Osteoblast (primary cell): ENCODE results near the gene DDX28. TPM values are rescaled to one million over a fixed set of nuclear protein-coding genes. Genes with fewer than 3 reads are reported as not detected.
A peak's percentile ranks its signal among the peaks of the same experiment; 100 is the strongest.

Experiments
- DNase-seq: peaks from one replicate; pipeline ENCODE4 v3.0.0; 2011; ENCODE audit warnings: low spot score, mixed read lengths; ENCODE audit not compliant: insufficient read length; ENCODE audit errors: missing footprints
- H2AFZ ChIP-seq: 2 replicates; pipeline ENCODE4 v1.6.0; 2011; ENCODE audit warnings: mild to moderate bottlenecking, low read length
- H3K27ac ChIP-seq: 2 replicates; pipeline ENCODE4 v1.5.1; 2011; ENCODE audit warnings: mild to moderate bottlenecking, low read depth, low read length, moderate library complexity
- H3K27me3 ChIP-seq: 2 replicates; pipeline ENCODE4 v1.6.0; 2012; ENCODE audit warnings: mild to moderate bottlenecking, control low read depth, inconsistent platforms, low read length, moderate library complexity; ENCODE audit not compliant: insufficient read depth
- H3K36me3 ChIP-seq: 2 replicates; pipeline ENCODE4 v1.5.1; 2011; ENCODE audit warnings: mild to moderate bottlenecking, low read length, control low read depth, moderate library complexity; ENCODE audit not compliant: insufficient read depth
- H3K4me1 ChIP-seq: 2 replicates; pipeline ENCODE4 v1.5.1; 2011; ENCODE audit warnings: mild to moderate bottlenecking, low read length, control low read depth, moderate library complexity; ENCODE audit not compliant: insufficient read depth
- H3K4me2 ChIP-seq: 2 replicates; pipeline ENCODE4 v1.6.0; 2011; ENCODE audit warnings: mild to moderate bottlenecking, low read length; ENCODE audit not compliant: insufficient read depth
- H3K4me3 ChIP-seq: fragments of 200-600 bp; sonication (generic); 3 replicates; pipeline ENCODE4 v1.5.1; 2012; ENCODE audit warnings: mild to moderate bottlenecking, low read length, inconsistent platforms; ENCODE audit not compliant: insufficient read depth
- H3K79me2 ChIP-seq: 2 replicates; pipeline ENCODE4 v1.6.0; 2012; ENCODE audit warnings: mild to moderate bottlenecking, low read length, control low read depth, inconsistent platforms; ENCODE audit not compliant: insufficient read depth
- H3K9me3 ChIP-seq: 2 replicates; pipeline ENCODE4 v1.5.1; 2011; ENCODE audit warnings: low read depth, low read length, control low read depth
- H4K20me1 ChIP-seq: 2 replicates; pipeline ENCODE4 v1.6.0; 2012; ENCODE audit warnings: mild to moderate bottlenecking, low read length, control low read depth; ENCODE audit not compliant: insufficient read depth
- CTCF ChIP-seq: IDR thresholded peaks from 2 replicates; pipeline ENCODE4 v1.5.1; 2011; ENCODE audit warnings: mild to moderate bottlenecking, low read depth, low read length, moderate library complexity; ENCODE audit errors: extremely low read depth
- total RNA-seq: library from RNA; depleted of rRNA; stranded (reverse); fragments of >200 nt; gene quantifications from 2 replicates; pipeline ENCODE4 v1.2.3, GENCODE V29; 2012

DDX28 gene
- total RNA-seq, 1 donor, result 10.5 TPM

GRCh38 chr16:68009157-68009735, 13.8 kb downstream of the DDX28 start:
- Histone ChIP-seq H3K27me3 (peaks cover 5% of the 10 kb centered on the region), H2AFZ (no peak overlapping the region), H3K4me1 (no peaks in the 10 kb centered on the region), H3K4me3 (no peak overlapping the region), H3K79me2 (no peaks in the 10 kb centered on the region), H3K9me3 (no peaks in the 10 kb centered on the region), H3K27ac (no peak overlapping the region), H3K36me3 (no peaks in the 10 kb centered on the region), H4K20me1 (no peaks in the 10 kb centered on the region), H3K4me2 (no peak overlapping the region)
- DNase-seq, result peak; percentile 79
- no peak for TF ChIP-seq CTCF

- Histone ChIP-seq H3K4me1 (peaks cover 7% of the 10 kb centered on the region), H4K20me1 (no peaks in the 10 kb centered on the region), H3K79me2 (no peaks in the 10 kb centered on the region), H3K9me3 (no peaks in the 10 kb centered on the region), H3K27me3 (no peaks in the 10 kb centered on the region), H3K27ac (no peak overlapping the region), H2AFZ (no peak overlapping the region), H3K4me2 (no peak overlapping the region), H3K36me3 (no peaks in the 10 kb centered on the region), H3K4me3 (no peak overlapping the region)
- no peak for TF ChIP-seq CTCF
- no peak for DNase-seq
Measured at GRCh38 chr16:68005786-68006286, 17.2 kb downstream of the DDX28 start.

GRCh38 chr16:68005211-68005610, 17.8 kb downstream of the DDX28 start:
- H3K4me3 ChIP-seq, result no peak overlapping the region
- peaks cover 7% of the 10 kb centered on the region for H3K4me1 ChIP-seq
- no peaks in the 10 kb centered on the region for H3K9me3 ChIP-seq
- H4K20me1 ChIP-seq, result no peaks in the 10 kb centered on the region
- DNase-seq, result no peak
- H3K27me3 ChIP-seq, result no peaks in the 10 kb centered on the region
- H3K4me2 ChIP-seq, result no peak overlapping the region
- no peak overlapping the region for H2AFZ ChIP-seq
- no peaks in the 10 kb centered on the region for H3K36me3 ChIP-seq
- TF ChIP-seq CTCF, result no peak
- H3K27ac ChIP-seq, result no peak overlapping the region
- no peaks in the 10 kb centered on the region for H3K79me2 ChIP-seq

- TF ChIP-seq CTCF, result no peak
- H3K27me3 ChIP-seq, result no peaks in the 10 kb centered on the region
- H3K79me2 ChIP-seq, result no peaks in the 10 kb centered on the region
- peak overlapping the region; percentile 10 for H3K4me2 ChIP-seq
- H3K4me3 ChIP-seq, result no peak overlapping the region
- DNase-seq, result peak; percentile 96
- no peaks in the 10 kb centered on the region for H4K20me1 ChIP-seq
- no peaks in the 10 kb centered on the region for H3K9me3 ChIP-seq
- H3K4me1 ChIP-seq, result peaks cover 7% of the 10 kb centered on the region
- H3K36me3 ChIP-seq, result no peaks in the 10 kb centered on the region
- H2AFZ ChIP-seq, result no peak overlapping the region
- H3K27ac ChIP-seq, result no peak overlapping the region
Measured at GRCh38 chr16:68003031-68003430, 20.0 kb downstream of the DDX28 start.
